ENCODE results near the gene MLH3.

MLH3 gene

DNA sequence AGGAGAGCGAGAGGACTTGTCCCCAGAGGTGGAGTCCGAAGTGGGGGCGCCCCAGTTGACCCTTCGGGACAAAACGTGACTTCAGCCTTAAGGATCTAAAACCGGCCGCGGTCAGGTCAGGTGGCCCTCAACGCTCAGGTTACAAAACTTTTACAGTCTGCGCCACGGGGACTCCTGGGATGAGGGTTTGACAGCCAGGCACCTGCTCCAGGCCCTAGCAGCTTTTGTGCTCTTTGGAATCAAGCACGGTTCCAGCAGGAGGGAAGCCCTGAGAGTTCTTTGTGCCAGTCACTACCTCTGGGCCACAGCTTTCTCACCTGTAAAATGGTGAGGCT is 18.5 kb upstream of the MLH3 start:
- TF ChIP-seq FOXM1 (IDR thresholded peaks at IDR 0.05; ENCODE audit: borderline replicate concordance, low read depth) (no peak), ZBTB7A (IDR thresholded peaks at IDR 0.05; ENCODE audit: low read depth) (no peak), RAD21 (IDR thresholded peaks at IDR 0.05; ENCODE audit: low read depth) (no peak)
- TF ChIP-seq, protein P1, sequence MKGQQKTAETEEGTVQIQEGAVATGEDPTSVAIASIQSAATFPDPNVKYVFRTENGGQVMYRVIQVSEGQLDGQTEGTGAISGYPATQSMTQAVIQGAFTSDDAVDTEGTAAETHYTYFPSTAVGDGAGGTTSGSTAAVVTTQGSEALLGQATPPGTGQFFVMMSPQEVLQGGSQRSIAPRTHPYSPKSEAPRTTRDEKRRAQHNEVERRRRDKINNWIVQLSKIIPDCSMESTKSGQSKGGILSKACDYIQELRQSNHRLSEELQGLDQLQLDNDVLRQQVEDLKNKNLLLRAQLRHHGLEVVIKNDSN (IDR thresholded peaks at IDR 0.05): 0 out of 2 replicates have a peak, but pooled peaks have one; percentile 41

DNA sequence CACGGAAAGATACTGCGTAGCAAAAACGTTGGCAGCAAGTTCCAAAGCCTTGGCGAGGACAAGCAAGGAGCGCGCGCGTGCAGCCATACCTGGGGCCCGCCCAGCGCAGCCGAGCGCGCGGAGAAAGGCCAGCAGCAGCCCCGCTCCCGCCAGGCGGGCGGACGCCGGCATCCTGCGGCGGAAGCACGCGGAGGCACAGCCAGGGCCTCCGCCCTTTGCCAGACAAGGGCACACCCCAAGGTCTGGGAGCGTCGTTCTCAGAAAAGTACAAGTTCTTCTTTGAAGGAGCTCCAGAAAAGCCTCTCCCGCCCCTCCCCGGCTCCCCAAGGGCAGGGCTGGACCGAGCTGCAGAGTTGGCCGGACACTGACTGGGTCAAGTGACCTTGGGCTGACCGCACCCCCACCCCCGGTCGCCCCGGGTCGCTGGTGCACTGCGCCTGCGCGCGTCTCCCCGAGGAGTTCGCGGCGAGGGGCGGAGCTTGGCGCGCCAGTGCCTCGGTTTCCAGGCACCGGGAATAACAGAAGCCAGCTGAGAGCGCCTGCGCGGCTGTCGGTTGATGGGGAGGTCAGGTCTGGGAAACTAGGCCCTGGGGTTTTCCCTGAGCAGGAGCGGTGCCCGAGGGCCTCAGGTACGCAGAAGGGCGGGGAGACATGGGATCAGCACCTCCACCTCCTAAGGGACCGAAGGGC is 18.0 kb upstream of the MLH3 start, which contains the start of gene ZC2HC1C:
Gene ZC2HC1C, plus strand, starts transcription at position 521 of the 690 bp plus-strand sequence. CDS start 933 bp downstream, outside the sequence.
- TF ChIP-seq, protein P2, sequence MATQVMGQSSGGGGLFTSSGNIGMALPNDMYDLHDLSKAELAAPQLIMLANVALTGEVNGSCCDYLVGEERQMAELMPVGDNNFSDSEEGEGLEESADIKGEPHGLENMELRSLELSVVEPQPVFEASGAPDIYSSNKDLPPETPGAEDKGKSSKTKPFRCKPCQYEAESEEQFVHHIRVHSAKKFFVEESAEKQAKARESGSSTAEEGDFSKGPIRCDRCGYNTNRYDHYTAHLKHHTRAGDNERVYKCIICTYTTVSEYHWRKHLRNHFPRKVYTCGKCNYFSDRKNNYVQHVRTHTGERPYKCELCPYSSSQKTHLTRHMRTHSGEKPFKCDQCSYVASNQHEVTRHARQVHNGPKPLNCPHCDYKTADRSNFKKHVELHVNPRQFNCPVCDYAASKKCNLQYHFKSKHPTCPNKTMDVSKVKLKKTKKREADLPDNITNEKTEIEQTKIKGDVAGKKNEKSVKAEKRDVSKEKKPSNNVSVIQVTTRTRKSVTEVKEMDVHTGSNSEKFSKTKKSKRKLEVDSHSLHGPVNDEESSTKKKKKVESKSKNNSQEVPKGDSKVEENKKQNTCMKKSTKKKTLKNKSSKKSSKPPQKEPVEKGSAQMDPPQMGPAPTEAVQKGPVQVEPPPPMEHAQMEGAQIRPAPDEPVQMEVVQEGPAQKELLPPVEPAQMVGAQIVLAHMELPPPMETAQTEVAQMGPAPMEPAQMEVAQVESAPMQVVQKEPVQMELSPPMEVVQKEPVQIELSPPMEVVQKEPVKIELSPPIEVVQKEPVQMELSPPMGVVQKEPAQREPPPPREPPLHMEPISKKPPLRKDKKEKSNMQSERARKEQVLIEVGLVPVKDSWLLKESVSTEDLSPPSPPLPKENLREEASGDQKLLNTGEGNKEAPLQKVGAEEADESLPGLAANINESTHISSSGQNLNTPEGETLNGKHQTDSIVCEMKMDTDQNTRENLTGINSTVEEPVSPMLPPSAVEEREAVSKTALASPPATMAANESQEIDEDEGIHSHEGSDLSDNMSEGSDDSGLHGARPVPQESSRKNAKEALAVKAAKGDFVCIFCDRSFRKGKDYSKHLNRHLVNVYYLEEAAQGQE (IDR thresholded peaks at IDR 0.05; ENCODE audit: low read depth): no peak
- TF ChIP-seq EGR1 (IDR thresholded peaks at IDR 0.05) (peak; percentile 29; the same call in 1 of the 2 replicates), FOXM1 (IDR thresholded peaks at IDR 0.05; ENCODE audit: borderline replicate concordance, low read depth) (no peak), TEAD4 (IDR thresholded peaks at IDR 0.05) (peak; percentile 39; the same call in 1 of the 2 replicates), CREB1 (IDR thresholded peaks at IDR 0.05; ENCODE audit: low read depth) (no peak), NFIC (IDR thresholded peaks at IDR 0.05) (peak; percentile 64; the same call in 1 of the 2 replicates), TAF1 (IDR thresholded peaks at IDR 0.05; ENCODE audit: low read depth) (peak; percentile 87), YY1 (IDR thresholded peaks at IDR 0.05; ENCODE audit: low read depth) (peak; percentile 75), EP300 (IDR thresholded peaks at IDR 0.05; ENCODE audit: borderline replicate concordance) (no peak), TCF12 (IDR thresholded peaks at IDR 0.05; ENCODE audit: low read depth) (peak; percentile 52), RAD21 (IDR thresholded peaks at IDR 0.05; ENCODE audit: low read depth) (no peak), CEBPB (IDR thresholded peaks at IDR 0.05) (no peak), ZBTB7A (IDR thresholded peaks at IDR 0.05; ENCODE audit: low read depth) (peak; percentile 66; the same call in 1 of the 2 replicates)
- TF ChIP-seq, protein P3, sequence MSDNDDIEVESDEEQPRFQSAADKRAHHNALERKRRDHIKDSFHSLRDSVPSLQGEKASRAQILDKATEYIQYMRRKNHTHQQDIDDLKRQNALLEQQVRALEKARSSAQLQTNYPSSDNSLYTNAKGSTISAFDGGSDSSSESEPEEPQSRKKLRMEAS (IDR thresholded peaks at IDR 0.05): peak; percentile 93
- TF ChIP-seq, protein P1 (IDR thresholded peaks at IDR 0.05): peak; percentile 57

DNA sequence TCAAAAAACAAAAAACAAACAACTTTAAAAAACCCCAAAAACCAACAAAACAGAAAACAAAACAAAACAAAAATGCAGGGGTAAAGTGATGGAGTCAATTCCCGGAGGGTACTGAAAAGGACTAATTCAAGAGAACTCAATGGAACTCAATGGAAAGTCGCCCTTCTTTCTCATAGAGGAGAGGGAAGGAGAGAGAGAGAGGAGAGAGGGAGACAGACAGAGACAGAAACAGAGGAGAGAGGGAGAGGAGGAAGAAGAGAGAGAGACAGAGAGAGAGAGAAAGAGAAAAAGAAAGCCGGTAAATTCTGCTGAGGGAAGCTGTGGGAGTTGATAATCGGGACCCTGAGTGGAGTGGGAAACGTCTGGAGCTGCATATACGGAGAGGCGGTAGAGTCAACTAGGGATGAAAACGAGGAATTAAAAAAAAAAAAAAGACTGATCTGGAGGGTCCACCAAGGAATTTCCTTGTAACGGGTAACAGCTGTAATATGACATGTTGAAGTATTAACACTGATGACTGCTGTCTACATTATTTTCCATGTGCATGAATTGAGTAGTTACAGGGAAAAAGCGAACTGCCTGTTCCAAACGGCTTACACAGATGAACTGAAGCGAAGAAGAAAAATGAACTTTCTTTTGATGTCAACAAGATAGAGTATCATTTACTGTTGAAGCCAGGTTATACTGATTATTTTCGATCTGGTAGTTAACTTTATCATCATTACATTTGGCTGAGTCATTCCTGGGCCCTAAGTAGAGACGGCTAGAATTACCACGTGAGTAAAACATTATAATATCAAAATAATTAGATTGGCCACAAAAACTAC is 17.2 kb upstream of the MLH3 start:
- TF ChIP-seq, protein P2 (IDR thresholded peaks at IDR 0.05; ENCODE audit: low read depth): no peak
- no peak for TF ChIP-seq YY1 (IDR thresholded peaks at IDR 0.05; ENCODE audit: low read depth)
- TF ChIP-seq CREB1 (IDR thresholded peaks at IDR 0.05; ENCODE audit: low read depth): no peak
- TF ChIP-seq, protein P3 (IDR thresholded peaks at IDR 0.05): no peak
- TF ChIP-seq TAF1 (IDR thresholded peaks at IDR 0.05; ENCODE audit: low read depth): no peak
- no peak for TF ChIP-seq RAD21 (IDR thresholded peaks at IDR 0.05; ENCODE audit: low read depth)
- no peak for TF ChIP-seq NFIC (IDR thresholded peaks at IDR 0.05)
- TF ChIP-seq, protein P1 (IDR thresholded peaks at IDR 0.05): no peak
- no peak for TF ChIP-seq TEAD4 (IDR thresholded peaks at IDR 0.05)
- TF ChIP-seq EP300 (IDR thresholded peaks at IDR 0.05; ENCODE audit: borderline replicate concordance): no peak
- TF ChIP-seq ZBTB7A (IDR thresholded peaks at IDR 0.05; ENCODE audit: low read depth): no peak
- TF ChIP-seq CEBPB (IDR thresholded peaks at IDR 0.05): no peak
- TF ChIP-seq TCF12 (IDR thresholded peaks at IDR 0.05; ENCODE audit: low read depth): no peak
- TF ChIP-seq FOXM1 (IDR thresholded peaks at IDR 0.05; ENCODE audit: borderline replicate concordance, low read depth): no peak
- no peak for TF ChIP-seq EGR1 (IDR thresholded peaks at IDR 0.05)

DNA sequence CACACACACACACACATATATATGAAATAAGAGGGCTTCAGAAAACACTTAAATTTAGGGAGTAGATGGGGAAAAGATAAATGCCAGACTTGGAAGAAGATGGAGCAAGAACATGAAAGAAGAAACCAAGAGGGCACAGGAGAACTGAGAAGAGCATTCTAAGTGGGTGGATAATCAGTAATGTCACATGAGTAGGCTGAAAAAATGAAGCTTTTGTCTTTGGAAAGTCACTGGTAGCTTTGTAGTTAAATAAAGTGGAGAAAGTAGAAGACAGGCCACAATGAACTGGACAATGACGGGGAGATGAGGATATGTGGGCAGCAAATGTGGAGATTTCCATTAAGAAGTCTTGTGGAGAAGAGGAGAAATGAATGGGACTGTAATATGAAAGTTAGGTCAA is 15.9 kb upstream of the MLH3 start:
- TF ChIP-seq NFIC (IDR thresholded peaks at IDR 0.05) (no peak), TCF12 (IDR thresholded peaks at IDR 0.05; ENCODE audit: low read depth) (no peak), CREB1 (IDR thresholded peaks at IDR 0.05; ENCODE audit: low read depth) (no peak), FOXM1 (IDR thresholded peaks at IDR 0.05; ENCODE audit: borderline replicate concordance, low read depth) (no peak), TEAD4 (IDR thresholded peaks at IDR 0.05) (no peak), YY1 (IDR thresholded peaks at IDR 0.05; ENCODE audit: low read depth) (no peak), ZBTB7A (IDR thresholded peaks at IDR 0.05; ENCODE audit: low read depth) (no peak), TAF1 (IDR thresholded peaks at IDR 0.05; ENCODE audit: low read depth) (no peak), EP300 (IDR thresholded peaks at IDR 0.05; ENCODE audit: borderline replicate concordance) (no peak), EGR1 (IDR thresholded peaks at IDR 0.05) (no peak), CEBPB (IDR thresholded peaks at IDR 0.05) (no peak), RAD21 (IDR thresholded peaks at IDR 0.05; ENCODE audit: low read depth) (no peak)
- TF ChIP-seq, protein P3 (IDR thresholded peaks at IDR 0.05): no peak
- TF ChIP-seq, protein P2 (IDR thresholded peaks at IDR 0.05; ENCODE audit: low read depth): no peak
- TF ChIP-seq, protein P1 (IDR thresholded peaks at IDR 0.05): no peak

Data from Ishikawa (cell line).